ENCODE data around the gene YIF1A.

Gene YIF1A

DNA sequence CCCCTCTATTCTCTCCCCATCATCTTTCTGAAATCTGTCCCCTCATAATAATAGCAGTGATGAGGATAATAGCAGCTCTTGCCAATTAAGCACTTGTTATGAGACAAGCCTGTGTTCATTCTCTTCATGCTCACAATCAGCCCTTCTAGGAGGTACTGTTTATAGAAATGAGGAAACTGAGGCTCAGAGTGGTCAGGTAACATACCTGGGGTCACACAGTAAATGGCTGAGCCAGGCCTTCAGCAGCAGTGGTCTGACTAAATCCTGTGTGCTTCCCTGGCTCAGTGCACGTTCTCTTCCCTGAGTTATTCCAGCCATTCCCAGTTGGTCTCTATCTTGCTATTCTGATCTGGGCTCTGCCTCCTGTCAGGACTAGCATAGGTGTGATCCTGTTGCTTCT, 14.7 kb downstream of the YIF1A start (continued):
- TF ChIP-seq, protein P1, sequence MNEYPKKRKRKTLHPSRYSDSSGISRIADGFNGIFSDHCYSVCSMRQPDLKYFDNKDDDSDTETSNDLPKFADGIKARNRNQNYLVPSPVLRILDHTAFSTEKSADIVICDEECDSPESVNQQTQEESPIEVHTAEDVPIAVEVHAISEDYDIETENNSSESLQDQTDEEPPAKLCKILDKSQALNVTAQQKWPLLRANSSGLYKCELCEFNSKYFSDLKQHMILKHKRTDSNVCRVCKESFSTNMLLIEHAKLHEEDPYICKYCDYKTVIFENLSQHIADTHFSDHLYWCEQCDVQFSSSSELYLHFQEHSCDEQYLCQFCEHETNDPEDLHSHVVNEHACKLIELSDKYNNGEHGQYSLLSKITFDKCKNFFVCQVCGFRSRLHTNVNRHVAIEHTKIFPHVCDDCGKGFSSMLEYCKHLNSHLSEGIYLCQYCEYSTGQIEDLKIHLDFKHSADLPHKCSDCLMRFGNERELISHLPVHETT (tag by site-specific recombination; IDR thresholded peaks at IDR 0.05) = no peak
- TF ChIP-seq ZFP3 (tag by site-specific recombination; IDR thresholded peaks at IDR 0.05; ENCODE audit: low read depth) (no peak), ZNF266 (tag by site-specific recombination; IDR thresholded peaks at IDR 0.05; ENCODE audit: low read depth) (no peak), YY2 (tag by site-specific recombination; IDR thresholded peaks at IDR 0.05) (no peak), ZFHX2 (tag by site-specific recombination; conservative IDR thresholded peaks at IDR 0.05) (no peak), ZNF302 (tag by site-specific recombination; IDR thresholded peaks at IDR 0.05; ENCODE audit: low read depth) (no peak), ZNF560 (tag by site-specific recombination; IDR thresholded peaks at IDR 0.05; ENCODE audit: borderline replicate concordance) (no peak), ZNF596 (tag by site-specific recombination; IDR thresholded peaks at IDR 0.05) (no peak), ZNF621 (tag by site-specific recombination; IDR thresholded peaks at IDR 0.05) (no peak), ZNF513 (tag by site-specific recombination; IDR thresholded peaks at IDR 0.05) (no peak)

GRCh38 chr11:66272596-66272995, 16.3 kb downstream of the YIF1A start:
- peaks cover 0 to 61% of the 10 kb centered on the region in 2 experiments; a peak in 2 of 3 replicates for H3K36me3 ChIP-seq (ENCODE audit: control insufficient read depth in 2 of 2, insufficient read depth in 1 of 2, low read length in 2 of 2)
- TF ChIP-seq KLF7 (tag by site-specific recombination; IDR thresholded peaks at IDR 0.05; ENCODE audit: borderline replicate concordance) (no peak), ZSCAN4 (tag by site-specific recombination; IDR thresholded peaks at IDR 0.05) (no peak), ZBTB21 (tag by site-specific recombination; IDR thresholded peaks at IDR 0.05) (no peak), SCRT1 (tag by site-specific recombination; IDR thresholded peaks at IDR 0.05; ENCODE audit: borderline replicate concordance) (no peak), ZNF16 (tag by site-specific recombination; IDR thresholded peaks at IDR 0.05; ENCODE audit: low read depth) (no peak), ZNF280D (tag by site-specific recombination; IDR thresholded peaks at IDR 0.05) (no peak), ZBTB8A (tag by site-specific recombination; IDR thresholded peaks at IDR 0.05) (no peak), ZFP69B (tag by site-specific recombination; IDR thresholded peaks at IDR 0.05) (no peak)
- H3K4me3 ChIP-seq (ENCODE audit: low read depth, low read length) = no peak overlapping the region
- CTCF ChIA-PET = interaction anchor here (0.8 to 4.9 kb wide), 2 partner anchors 9 to 50 kb away, joined by 3 to 24 read pairs; no protein-coding TSS in a partner anchor
- H3K27ac ChIP-seq (ENCODE audit: extremely low read depth, low read depth, low read length) = no peak overlapping the region
- POLR2A ChIA-PET = interaction anchor here (1.4 kb wide), 1 partner anchor 17 kb away, joined by 4 read pairs; the partner anchor contains the start of gene YIF1A
- peaks cover 2% of the 10 kb centered on the region; the same call in 1 of the 2 replicates for H3K4me1 ChIP-seq (ENCODE audit: control insufficient read depth, insufficient read depth, low read length)
- no peaks in the 10 kb centered on the region for H3K9me3 ChIP-seq (ENCODE audit: control insufficient read depth, insufficient read depth, low read depth, low read length)

Data from HEK293 (cell line).